A549 (cell line): ENCODE data around the gene MICOS13.

Source experiments
- BHLHE40 ChIP-seq: IDR thresholded peaks from 2 replicates; pipeline ENCODE4 v1.6.1; 2012; ENCODE audit warnings: low read depth, low read length, inconsistent platforms
- CEBPB ChIP-seq, 2 experiments: fragments of >200 bp in 1 of 2; sonication (Bioruptor Twin) in 1 of 2; formaldehyde crosslinking in 1 of 2; IDR thresholded peaks; 2 replicates each; pipeline ENCODE4 v1.6.1; 2012 to 2016
- CHD2 ChIP-seq: fragments of 150-350 bp; IDR thresholded peaks from 2 replicates; pipeline ENCODE4 v1.6.1; 2014; ENCODE audit warnings: low read length; ENCODE audit not compliant: partially characterized antibody
- EHMT2 ChIP-seq: fragments of 200-600 bp; sonication (generic); IDR thresholded peaks from 2 replicates; pipeline ENCODE4 v1.6.1; 2016; ENCODE audit warnings: antibody characterized with exemption, low read depth, mild to moderate bottlenecking, moderate library complexity
- MAX ChIP-seq: IDR thresholded peaks from 2 replicates; pipeline ENCODE4 v1.6.1; 2012
- MAZ ChIP-seq: fragments of 150-350 bp; IDR thresholded peaks from 2 replicates; pipeline ENCODE4 v1.6.1; 2014; ENCODE audit warnings: antibody characterized with exemption, low read depth, low read length, borderline replicate concordance
- POLR2A ChIP-seq: IDR thresholded peaks from 2 replicates; pipeline ENCODE4 v1.6.1; 2012; ENCODE audit warnings: mild to moderate bottlenecking, low read length
- TF ChIP-seq, protein P1 (sequence below): fragments of >200 bp; sonication (Bioruptor Twin); formaldehyde crosslinking; IDR thresholded peaks from 3 replicates; pipeline ENCODE4 v1.5.1; 2016

- TF ChIP-seq MAZ (no peak), MAX (no peak), BHLHE40 (no peak), EHMT2 (no peak), POLR2A (no peak), CEBPB (IDR thresholded peaks at IDR 0.05) (no peak), CHD2 (no peak)
- TF ChIP-seq, protein P1, sequence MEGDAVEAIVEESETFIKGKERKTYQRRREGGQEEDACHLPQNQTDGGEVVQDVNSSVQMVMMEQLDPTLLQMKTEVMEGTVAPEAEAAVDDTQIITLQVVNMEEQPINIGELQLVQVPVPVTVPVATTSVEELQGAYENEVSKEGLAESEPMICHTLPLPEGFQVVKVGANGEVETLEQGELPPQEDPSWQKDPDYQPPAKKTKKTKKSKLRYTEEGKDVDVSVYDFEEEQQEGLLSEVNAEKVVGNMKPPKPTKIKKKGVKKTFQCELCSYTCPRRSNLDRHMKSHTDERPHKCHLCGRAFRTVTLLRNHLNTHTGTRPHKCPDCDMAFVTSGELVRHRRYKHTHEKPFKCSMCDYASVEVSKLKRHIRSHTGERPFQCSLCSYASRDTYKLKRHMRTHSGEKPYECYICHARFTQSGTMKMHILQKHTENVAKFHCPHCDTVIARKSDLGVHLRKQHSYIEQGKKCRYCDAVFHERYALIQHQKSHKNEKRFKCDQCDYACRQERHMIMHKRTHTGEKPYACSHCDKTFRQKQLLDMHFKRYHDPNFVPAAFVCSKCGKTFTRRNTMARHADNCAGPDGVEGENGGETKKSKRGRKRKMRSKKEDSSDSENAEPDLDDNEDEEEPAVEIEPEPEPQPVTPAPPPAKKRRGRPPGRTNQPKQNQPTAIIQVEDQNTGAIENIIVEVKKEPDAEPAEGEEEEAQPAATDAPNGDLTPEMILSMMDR: no peak
These were observed 25.4 kb downstream of the MICOS13 start for GRCh38 chr19:5654931-5655330.
